ENCODE data around the gene FBXL17. TPM values are rescaled to one million over a fixed set of nuclear protein-coding genes. Genes with fewer than 3 reads are reported as not detected.

FBXL17 gene
- polyA plus RNA-seq, 2 of the 4 experiments (the other 2 are of a cell fraction) = 8.7 to 9.1 TPM

DNA sequence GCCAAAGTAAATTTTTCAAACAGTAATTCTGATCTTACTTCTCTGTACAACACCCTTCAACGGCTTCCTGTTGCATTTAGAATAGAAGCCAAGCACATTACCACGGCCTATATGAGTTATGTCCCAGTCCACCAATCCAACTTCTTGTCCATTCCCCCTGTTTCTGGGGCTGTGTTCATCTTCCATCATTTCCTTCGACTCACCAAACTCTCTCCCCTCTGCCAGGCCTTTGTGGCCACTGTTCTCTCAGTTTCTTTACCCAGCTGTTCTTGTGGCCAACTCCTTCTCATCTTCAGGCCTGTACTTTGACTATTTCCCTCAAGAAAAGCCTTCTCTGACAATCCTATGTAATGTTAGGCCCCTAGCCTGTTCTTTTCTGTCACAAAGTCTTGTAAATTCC lies 451.8 kb downstream of the FBXL17 start:
- CTCF ChIA-PET = no interaction called here
- no peak for TF ChIP-seq POLR2A (IDR thresholded peaks at IDR 0.05; ENCODE audit: low read length)
- TF ChIP-seq RAD21 (conservative IDR thresholded peaks at IDR 0.05 in 1 of 2, IDR thresholded peaks at IDR 0.05 in 1 of 2) = no peak

DNA sequence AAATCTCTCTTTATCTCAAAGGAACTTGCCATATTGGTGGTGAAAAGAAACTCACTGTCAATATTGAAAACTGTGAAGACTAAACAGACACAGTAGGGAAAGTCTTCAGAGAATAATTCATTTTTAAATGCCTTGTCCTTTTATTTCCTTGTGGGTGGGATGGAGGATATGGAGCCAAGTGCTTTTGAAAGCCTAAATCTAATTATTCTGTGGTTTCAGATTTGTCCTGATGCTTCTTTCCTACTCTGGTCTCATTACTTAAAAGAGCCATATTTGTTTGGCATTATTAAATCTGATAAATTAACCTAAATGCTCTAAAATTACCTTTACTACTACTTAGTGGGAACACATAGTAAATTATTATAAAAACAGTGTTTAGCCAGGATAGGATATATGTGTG lies 452.8 kb downstream of the FBXL17 start:
- CTCF ChIA-PET = interaction anchor here (1.1 kb wide), 1 partner anchor 46 kb away, joined by 3 read pairs; no protein-coding TSS in a partner anchor
- TF ChIP-seq MYC (IDR thresholded peaks at IDR 0.05; ENCODE audit: borderline replicate concordance, low read length) = no peak
- TF ChIP-seq TFCP2L1 (CRISPR knock-in tag; IDR thresholded peaks at IDR 0.05) = no peak
- TF ChIP-seq POLR2AphosphoS2 (conservative IDR thresholded peaks at IDR 0.05; ENCODE audit: low read length) = no peak
- TF ChIP-seq NR3C1 (IDR thresholded peaks at IDR 0.05) = no peak
- TF ChIP-seq NFE2L2 (conservative IDR thresholded peaks at IDR 0.05; ENCODE audit: low read length) = no peak
- no peak for TF ChIP-seq CBX2 (IDR thresholded peaks at IDR 0.05; ENCODE audit: borderline replicate concordance, low read depth)
- no peak for TF ChIP-seq HOXB5 (CRISPR knock-in tag; IDR thresholded peaks at IDR 0.05)
- no peak for TF ChIP-seq HOXA7 (CRISPR knock-in tag; IDR thresholded peaks at IDR 0.05)
- TF ChIP-seq ZC3H11A (IDR thresholded peaks at IDR 0.05) = no peak
- no peak for TF ChIP-seq JUN (IDR thresholded peaks at IDR 0.05)
- no peak for TF ChIP-seq ZNF302 (CRISPR knock-in tag; IDR thresholded peaks at IDR 0.05)
- no peak for TF ChIP-seq FOSL2 (IDR thresholded peaks at IDR 0.05)
- TF ChIP-seq FOSL2 (CRISPR knock-in tag; IDR thresholded peaks at IDR 0.05) = no peak
- TF ChIP-seq MAFK (IDR thresholded peaks at IDR 0.05; ENCODE audit: partially characterized antibody) = no peak
- TF ChIP-seq EHMT2 (IDR thresholded peaks at IDR 0.05; ENCODE audit: low read depth) = no peak
- no peak for TF ChIP-seq POLR2A (IDR thresholded peaks at IDR 0.05; ENCODE audit: low read length)
- no peak for TF ChIP-seq RCOR1 (IDR thresholded peaks at IDR 0.05; ENCODE audit: low read depth, low read length)
- TF ChIP-seq JUNB (IDR thresholded peaks at IDR 0.05) = no peak
- no peak for TF ChIP-seq RNF2 (IDR thresholded peaks at IDR 0.05; ENCODE audit: borderline replicate concordance, low read depth)
- no peak for DNase-seq (ENCODE audit: low read depth in 1 of 2, low spot score in 1 of 2)
- ATAC-seq = no peak
- POLR2A ChIA-PET = no interaction called here
- Histone ChIP-seq H3K27ac (no peak overlapping the region), H3K4me1 (no peaks in the 10 kb centered on the region), H3K4me3 (no peak overlapping the region), H3K4me2 (no peak overlapping the region), H3K9me3 (no peaks in the 10 kb centered on the region)
- no peak for FAIRE-seq

More for the DNA sequence above, 451.8 kb downstream of the FBXL17 start:
- POLR2A ChIA-PET = no interaction called here
- Histone ChIP-seq H3K4me1 (no peaks in the 10 kb centered on the region), H3K27ac (no peak overlapping the region), H3K9me3 (no peaks in the 10 kb centered on the region), H3K4me3 (no peak overlapping the region), H3K4me2 (no peak overlapping the region)
- DNase-seq (ENCODE audit: low read depth in 1 of 2, low spot score in 1 of 2) = no peak
- 68% methylated on average over 3 of the region's 3 CpGs for WGBS (ENCODE audit: missing lambda C conversion rate)
- no peak for FAIRE-seq
- no peak for ATAC-seq

DNA sequence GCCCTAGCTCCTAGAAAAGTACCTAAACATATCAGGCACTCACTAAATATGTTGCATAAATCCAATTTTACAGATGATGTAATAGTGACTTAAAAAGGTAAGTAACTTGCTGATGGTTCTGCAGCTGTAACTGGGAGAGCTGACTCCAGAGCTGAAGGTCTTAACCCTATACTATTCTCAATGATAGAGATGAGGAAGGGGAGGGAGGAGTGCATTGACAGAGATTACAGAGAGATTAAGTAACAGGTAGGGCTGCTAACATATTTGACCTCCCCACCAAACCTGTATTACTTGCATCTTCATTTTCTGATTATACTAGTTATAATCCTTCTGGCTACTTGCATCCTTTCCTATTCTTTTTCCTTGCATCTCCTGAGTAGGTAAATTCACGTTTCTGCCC lies 455.8 kb downstream of the FBXL17 start:
- no peak overlapping the region for H3K4me3 ChIP-seq
- ATAC-seq = no peak
- no peak overlapping the region for H3K4me2 ChIP-seq
- H3K9me3 ChIP-seq = no peaks in the 10 kb centered on the region
- WGBS (ENCODE audit: missing lambda C conversion rate) = 16% methylated on average over 1 of the region's 1 CpG
- FAIRE-seq = no peak
- no peak for DNase-seq (ENCODE audit: low read depth in 1 of 2, low spot score in 1 of 2)
- ChIA-PET CTCF (interaction anchor here (1.1 kb wide), 1 partner anchor 16 kb away, joined by 3 read pairs; no protein-coding TSS in a partner anchor), POLR2A (no interaction called here)
- no peaks in the 10 kb centered on the region for H3K4me1 ChIP-seq
- H3K27ac ChIP-seq = no peak overlapping the region
- no peak for TF ChIP-seq HOXB5 (CRISPR knock-in tag; IDR thresholded peaks at IDR 0.05)
- TF ChIP-seq ESRRA (IDR thresholded peaks at IDR 0.05; ENCODE audit: borderline replicate concordance, low read length) = no peak
- TF ChIP-seq, protein P1, sequence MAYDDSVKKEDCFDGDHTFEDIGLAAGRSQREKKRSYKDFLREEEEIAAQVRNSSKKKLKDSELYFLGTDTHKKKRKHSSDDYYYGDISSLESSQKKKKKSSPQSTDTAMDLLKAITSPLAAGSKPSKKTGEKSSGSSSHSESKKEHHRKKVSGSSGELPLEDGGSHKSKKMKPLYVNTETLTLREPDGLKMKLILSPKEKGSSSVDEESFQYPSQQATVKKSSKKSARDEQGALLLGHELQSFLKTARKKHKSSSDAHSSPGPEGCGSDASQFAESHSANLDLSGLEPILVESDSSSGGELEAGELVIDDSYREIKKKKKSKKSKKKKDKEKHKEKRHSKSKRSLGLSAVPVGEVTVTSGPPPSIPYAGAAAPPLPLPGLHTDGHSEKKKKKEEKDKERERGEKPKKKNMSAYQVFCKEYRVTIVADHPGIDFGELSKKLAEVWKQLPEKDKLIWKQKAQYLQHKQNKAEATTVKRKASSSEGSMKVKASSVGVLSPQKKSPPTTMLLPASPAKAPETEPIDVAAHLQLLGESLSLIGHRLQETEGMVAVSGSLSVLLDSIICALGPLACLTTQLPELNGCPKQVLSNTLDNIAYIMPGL (CRISPR knock-in tag; IDR thresholded peaks at IDR 0.05; ENCODE audit: borderline replicate concordance) = no peak
- no peak for TF ChIP-seq HEYL (CRISPR knock-in tag; IDR thresholded peaks at IDR 0.05)
- TF ChIP-seq FOXS1 (CRISPR knock-in tag; IDR thresholded peaks at IDR 0.05) = no peak
- TF ChIP-seq, protein P2, sequence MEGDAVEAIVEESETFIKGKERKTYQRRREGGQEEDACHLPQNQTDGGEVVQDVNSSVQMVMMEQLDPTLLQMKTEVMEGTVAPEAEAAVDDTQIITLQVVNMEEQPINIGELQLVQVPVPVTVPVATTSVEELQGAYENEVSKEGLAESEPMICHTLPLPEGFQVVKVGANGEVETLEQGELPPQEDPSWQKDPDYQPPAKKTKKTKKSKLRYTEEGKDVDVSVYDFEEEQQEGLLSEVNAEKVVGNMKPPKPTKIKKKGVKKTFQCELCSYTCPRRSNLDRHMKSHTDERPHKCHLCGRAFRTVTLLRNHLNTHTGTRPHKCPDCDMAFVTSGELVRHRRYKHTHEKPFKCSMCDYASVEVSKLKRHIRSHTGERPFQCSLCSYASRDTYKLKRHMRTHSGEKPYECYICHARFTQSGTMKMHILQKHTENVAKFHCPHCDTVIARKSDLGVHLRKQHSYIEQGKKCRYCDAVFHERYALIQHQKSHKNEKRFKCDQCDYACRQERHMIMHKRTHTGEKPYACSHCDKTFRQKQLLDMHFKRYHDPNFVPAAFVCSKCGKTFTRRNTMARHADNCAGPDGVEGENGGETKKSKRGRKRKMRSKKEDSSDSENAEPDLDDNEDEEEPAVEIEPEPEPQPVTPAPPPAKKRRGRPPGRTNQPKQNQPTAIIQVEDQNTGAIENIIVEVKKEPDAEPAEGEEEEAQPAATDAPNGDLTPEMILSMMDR (IDR thresholded peaks at IDR 0.05) = no peak
- TF ChIP-seq, protein P3, sequence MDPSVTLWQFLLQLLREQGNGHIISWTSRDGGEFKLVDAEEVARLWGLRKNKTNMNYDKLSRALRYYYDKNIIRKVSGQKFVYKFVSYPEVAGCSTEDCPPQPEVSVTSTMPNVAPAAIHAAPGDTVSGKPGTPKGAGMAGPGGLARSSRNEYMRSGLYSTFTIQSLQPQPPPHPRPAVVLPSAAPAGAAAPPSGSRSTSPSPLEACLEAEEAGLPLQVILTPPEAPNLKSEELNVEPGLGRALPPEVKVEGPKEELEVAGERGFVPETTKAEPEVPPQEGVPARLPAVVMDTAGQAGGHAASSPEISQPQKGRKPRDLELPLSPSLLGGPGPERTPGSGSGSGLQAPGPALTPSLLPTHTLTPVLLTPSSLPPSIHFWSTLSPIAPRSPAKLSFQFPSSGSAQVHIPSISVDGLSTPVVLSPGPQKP (IDR thresholded peaks at IDR 0.05; ENCODE audit: low read depth, low read length) = no peak
- no peak for TF ChIP-seq FOSB (CRISPR knock-in tag; IDR thresholded peaks at IDR 0.05)
- no peak for TF ChIP-seq BHLHE40 (IDR thresholded peaks at IDR 0.05; ENCODE audit: low read depth, low read length)
- TF ChIP-seq MAFK (IDR thresholded peaks at IDR 0.05; ENCODE audit: partially characterized antibody) = no peak
- TF ChIP-seq, protein P4, sequence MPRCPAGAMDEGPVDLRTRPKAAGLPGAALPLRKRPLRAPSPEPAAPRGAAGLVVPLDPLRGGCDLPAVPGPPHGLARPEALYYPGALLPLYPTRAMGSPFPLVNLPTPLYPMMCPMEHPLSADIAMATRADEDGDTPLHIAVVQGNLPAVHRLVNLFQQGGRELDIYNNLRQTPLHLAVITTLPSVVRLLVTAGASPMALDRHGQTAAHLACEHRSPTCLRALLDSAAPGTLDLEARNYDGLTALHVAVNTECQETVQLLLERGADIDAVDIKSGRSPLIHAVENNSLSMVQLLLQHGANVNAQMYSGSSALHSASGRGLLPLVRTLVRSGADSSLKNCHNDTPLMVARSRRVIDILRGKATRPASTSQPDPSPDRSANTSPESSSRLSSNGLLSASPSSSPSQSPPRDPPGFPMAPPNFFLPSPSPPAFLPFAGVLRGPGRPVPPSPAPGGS (IDR thresholded peaks at IDR 0.05) = no peak
- no peak for TF ChIP-seq CHD2 (IDR thresholded peaks at IDR 0.05; ENCODE audit: low read length, partially characterized antibody)
- no peak for TF ChIP-seq ZC3H11A (IDR thresholded peaks at IDR 0.05)

All from A549 (cell line).